ENCODE data around the gene LGALS1.

GRCh38 chr22:37665487-37665886, 9.9 kb upstream of the LGALS1 start:
- no peak for TF ChIP-seq CTCF (IDR thresholded peaks at IDR 0.05 in 2 of 3, conservative IDR thresholded peaks at IDR 0.05 in 1 of 3; ENCODE audit: insufficient read depth in 2 of 3, low read depth in 1 of 3, low read length in 3 of 3)
- no peak for TF ChIP-seq TEAD4 (IDR thresholded peaks at IDR 0.05; ENCODE audit: low read length)
- no peak for TF ChIP-seq TEAD4 (CRISPR knock-in tag; IDR thresholded peaks at IDR 0.05; ENCODE audit: borderline replicate concordance)
- no peak for TF ChIP-seq ZFP30 (CRISPR knock-in tag; IDR thresholded peaks at IDR 0.05; ENCODE audit: borderline replicate concordance)
- no peak for TF ChIP-seq KLF13 (tag; IDR thresholded peaks at IDR 0.05; ENCODE audit: borderline replicate concordance, low read depth)
- TF ChIP-seq RUNX1 (IDR thresholded peaks at IDR 0.05; ENCODE audit: low read depth) = no peak
- TF ChIP-seq ERF (CRISPR knock-in tag; IDR thresholded peaks at IDR 0.05) = no peak
- TF ChIP-seq RAD51 (IDR thresholded peaks at IDR 0.05; ENCODE audit: borderline replicate concordance, low read depth) = no peak
- no peak for TF ChIP-seq ZNF79 (CRISPR knock-in tag; IDR thresholded peaks at IDR 0.05; ENCODE audit: low read depth)
- TF ChIP-seq ETV6 (IDR thresholded peaks at IDR 0.05; ENCODE audit: borderline replicate concordance in 1 of 2, low read depth in 2 of 2, low read length in 1 of 2) = no peak
- TF ChIP-seq ETV6 (CRISPR knock-in tag; IDR thresholded peaks at IDR 0.05; ENCODE audit: borderline replicate concordance) = no peak
- no peak for TF ChIP-seq SIN3A (IDR thresholded peaks at IDR 0.05; ENCODE audit: borderline replicate concordance in 2 of 2, control insufficient read depth in 1 of 2, low read depth in 2 of 2, low read length in 2 of 2)
- no peak for TF ChIP-seq THAP7 (CRISPR knock-in tag; IDR thresholded peaks at IDR 0.05)
- TF ChIP-seq PRDM10 (IDR thresholded peaks at IDR 0.05; ENCODE audit: partially characterized antibody) = no peak
- no peak for TF ChIP-seq MYNN (IDR thresholded peaks at IDR 0.05)
- no peak for TF ChIP-seq MYNN (CRISPR knock-in tag; IDR thresholded peaks at IDR 0.05)
- no peak for TF ChIP-seq ZNF274 (IDR thresholded peaks at IDR 0.05; ENCODE audit: borderline replicate concordance, low read depth, low read length)

All from K562 (cell line).